Hematopoietic multipotent progenitor cell treated with erythropoietin and hydrocortisone succinate and interleukin-3 and kit ligand, for 6 days (in vitro differentiated cells): ENCODE results near the gene PRIMPOL.
"Not testable (repeated sequence)": the region's sequence is repeated elsewhere in the genome, so short reads cannot be mapped to it uniquely, and the experiment has no call there.

Source experiments
- DNase-seq: peaks from one replicate; pipeline ENCODE4 v3.0.0-alpha.2; 2015

Gene PRIMPOL

GRCh38 chr4:184649026-184649970, at the start of gene PRIMPOL, which contains the start of gene CASP3:
Gene PRIMPOL, plus strand, starts transcription at chr4:184649738. Its CDS starts 7,403 bp downstream, at chr4:184657141.
Gene CASP3, minus strand, starts transcription at chr4:184649447. Its CDS starts 10,994 bp downstream, at chr4:184638453.
- DNase-seq = peak; percentile 96

- not testable (repeated sequence) for DNase-seq
These were observed 48.6 kb upstream of the PRIMPOL start for GRCh38 chr4:184600982-184601381.

- DNase-seq = not testable (repeated sequence)
These were observed 46.7 kb upstream of the PRIMPOL start for GRCh38 chr4:184602857-184603256.

GRCh38 chr4:184607429-184607828, 42.1 kb upstream of the PRIMPOL start:
- DNase-seq = not testable (repeated sequence)

GRCh38 chr4:184612074-184612473, 37.5 kb upstream of the PRIMPOL start:
- no peak for DNase-seq

GRCh38 chr4:184613405-184613804, 36.1 kb upstream of the PRIMPOL start:
- no peak for DNase-seq

GRCh38 chr4:184614509-184614908, 35.0 kb upstream of the PRIMPOL start:
- no peak for DNase-seq

GRCh38 chr4:184616168-184616567, 33.4 kb upstream of the PRIMPOL start:
- DNase-seq = not testable (repeated sequence)

- DNase-seq = no peak
These were observed 32.6 kb upstream of the PRIMPOL start for GRCh38 chr4:184616633-184617551.

GRCh38 chr4:184617600-184618196, 31.8 kb upstream of the PRIMPOL start:
- DNase-seq = peak; percentile 76

- no peak for DNase-seq
These were observed 29.2 kb upstream of the PRIMPOL start for GRCh38 chr4:184620212-184620867.

- DNase-seq = no peak
These were observed 28.0 kb upstream of the PRIMPOL start for GRCh38 chr4:184621518-184621917.

GRCh38 chr4:184624504-184624903, 25.0 kb upstream of the PRIMPOL start:
- DNase-seq = not testable (repeated sequence)

GRCh38 chr4:184624972-184625554, 24.5 kb upstream of the PRIMPOL start:
- DNase-seq = no peak

- not testable (repeated sequence) for DNase-seq
These were observed 23.5 kb upstream of the PRIMPOL start for GRCh38 chr4:184625783-184626596.

GRCh38 chr4:184628103-184628502, 21.4 kb upstream of the PRIMPOL start:
- DNase-seq = no peak

- no peak for DNase-seq
These were observed 16.7 kb upstream of the PRIMPOL start for GRCh38 chr4:184632842-184633241.

- no peak for DNase-seq
These were observed 14.2 kb upstream of the PRIMPOL start for GRCh38 chr4:184635381-184635780.

- DNase-seq = no peak
These were observed 13.4 kb upstream of the PRIMPOL start for GRCh38 chr4:184636144-184636543.

GRCh38 chr4:184636897-184637296, 12.6 kb upstream of the PRIMPOL start:
- no peak for DNase-seq

GRCh38 chr4:184641022-184641421, 8.5 kb upstream of the PRIMPOL start:
- DNase-seq = no peak
